HEK293T (cell line): ENCODE measurements around the gene CATSPER4.

Experiments used
- ARNT ChIP-seq: fragments of 450-650 bp; IDR thresholded peaks from 2 replicates; pipeline ENCODE4 v1.6.1; 2017; ENCODE audit warnings: mild to moderate bottlenecking
- BHLHE40 ChIP-seq: fragments of 450-650 bp; IDR thresholded peaks from 2 replicates; pipeline ENCODE4 v1.6.1; 2016; ENCODE audit warnings: mild to moderate bottlenecking, moderate library complexity, borderline replicate concordance
- SP1 ChIP-seq: fragments of 450-650 bp; IDR thresholded peaks from 2 replicates; pipeline ENCODE4 v1.6.1; 2017
- SUZ12 ChIP-seq: fragments of 450-650 bp; IDR thresholded peaks from 2 replicates; pipeline ENCODE4 v1.6.1; 2016; ENCODE audit warnings: mild to moderate bottlenecking
- TARDBP ChIP-seq: fragments of 450-650 bp; IDR thresholded peaks from 2 replicates; pipeline ENCODE4 v1.6.1; 2016

GRCh38 chr1:26148887-26149286 is 41.5 kb upstream of the CATSPER4 start:
- TF ChIP-seq SUZ12 (no peak), SP1 (no peak), ARNT (no peak), BHLHE40 (no peak), TARDBP (no peak)
